ENCODE results near the gene TRMU.

The TRMU gene

GRCh38 chr22:46335201-46336118 lies at the start of gene TRMU:
Gene TRMU (plus strand): TSS chr22:46335714. CDS start chr22:46335765, 51 bp downstream.
- DNase-seq = peak; percentile 65

DNA sequence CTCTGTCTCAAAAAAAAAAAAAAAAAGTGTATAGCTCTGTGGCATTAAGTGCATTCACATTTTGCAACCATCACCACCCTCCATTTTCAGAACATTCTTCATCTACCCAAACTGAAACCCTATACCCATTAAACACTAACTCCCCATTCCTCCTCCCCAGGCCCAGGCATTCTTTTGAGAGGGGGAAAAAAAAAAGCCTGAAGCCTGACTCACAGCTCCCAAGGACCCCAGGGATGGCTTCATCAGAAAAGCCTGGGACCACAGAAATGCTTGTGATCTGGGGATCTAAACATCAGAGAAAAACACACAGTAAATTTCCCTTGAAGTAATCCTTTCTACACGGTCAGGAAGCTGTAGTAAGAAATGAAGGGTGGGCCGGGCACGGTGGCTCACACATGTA lies 49.5 kb upstream of the TRMU start:
- no peak for DNase-seq

GRCh38 chr22:46286941-46287872 lies 48.3 kb upstream of the TRMU start:
- no peak for DNase-seq

DNA sequence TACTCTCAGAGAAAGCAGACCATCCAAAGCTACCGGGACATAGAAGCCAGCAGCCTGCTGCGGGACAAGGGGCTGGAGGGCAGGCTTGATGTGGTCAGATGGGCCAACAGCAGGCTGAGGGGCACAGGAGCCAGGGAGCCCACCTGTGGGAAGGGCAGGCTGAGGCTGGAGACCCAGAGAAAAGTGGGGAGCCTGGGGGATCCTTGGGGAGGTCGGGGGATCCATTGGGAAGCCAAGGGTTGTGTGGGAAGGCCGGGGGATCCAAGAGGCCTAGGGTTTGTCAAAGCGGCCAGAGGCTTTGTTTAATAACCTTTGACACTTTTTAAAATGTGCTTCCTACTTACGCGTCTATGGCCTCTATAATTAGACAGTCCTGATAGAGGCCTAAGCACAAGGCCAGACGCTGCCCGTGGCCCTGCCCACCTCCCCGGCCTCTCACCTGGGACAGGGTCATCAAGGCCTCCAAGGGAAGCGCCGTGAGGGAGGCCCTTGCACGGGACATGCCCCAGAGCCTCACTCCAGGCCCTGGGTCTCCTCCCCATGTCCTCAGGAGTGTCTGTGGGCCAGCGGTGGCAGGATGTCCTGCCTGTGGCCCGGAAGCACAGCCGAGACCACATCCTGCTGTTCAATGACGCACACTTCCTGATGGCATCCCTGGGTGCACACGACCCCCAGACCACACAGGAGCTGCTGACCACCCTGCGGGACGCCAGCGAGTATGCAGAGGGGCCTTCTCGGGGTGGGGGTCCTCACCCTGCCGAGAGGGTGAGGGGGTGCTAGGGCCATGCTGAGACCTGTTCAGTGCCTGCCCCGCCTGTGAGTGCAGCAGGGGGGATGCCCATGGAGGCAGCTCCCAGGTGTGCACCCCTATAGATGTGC lies 47.4 kb upstream of the TRMU start:
- no peak for DNase-seq

DNA sequence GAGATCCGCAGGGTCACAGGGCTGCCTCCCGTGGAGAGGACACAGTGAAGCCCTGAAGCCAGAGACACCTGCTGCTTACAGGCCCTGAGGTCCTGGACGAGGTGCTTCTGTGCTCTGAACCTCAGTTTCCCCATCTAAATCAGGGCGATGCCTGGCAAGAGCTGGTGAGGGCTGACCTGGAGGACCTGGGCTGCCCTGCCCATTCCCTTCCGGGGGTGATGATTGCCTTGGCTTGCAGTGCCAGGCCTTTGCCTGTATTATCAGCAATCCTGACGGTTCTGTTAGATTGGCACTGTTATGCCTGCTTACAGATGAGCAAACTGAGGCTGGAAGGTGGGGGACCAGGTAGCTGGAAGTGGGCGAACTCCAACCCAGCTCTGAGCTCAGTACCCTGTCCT lies 46.7 kb upstream of the TRMU start:
- DNase-seq = no peak

DNA sequence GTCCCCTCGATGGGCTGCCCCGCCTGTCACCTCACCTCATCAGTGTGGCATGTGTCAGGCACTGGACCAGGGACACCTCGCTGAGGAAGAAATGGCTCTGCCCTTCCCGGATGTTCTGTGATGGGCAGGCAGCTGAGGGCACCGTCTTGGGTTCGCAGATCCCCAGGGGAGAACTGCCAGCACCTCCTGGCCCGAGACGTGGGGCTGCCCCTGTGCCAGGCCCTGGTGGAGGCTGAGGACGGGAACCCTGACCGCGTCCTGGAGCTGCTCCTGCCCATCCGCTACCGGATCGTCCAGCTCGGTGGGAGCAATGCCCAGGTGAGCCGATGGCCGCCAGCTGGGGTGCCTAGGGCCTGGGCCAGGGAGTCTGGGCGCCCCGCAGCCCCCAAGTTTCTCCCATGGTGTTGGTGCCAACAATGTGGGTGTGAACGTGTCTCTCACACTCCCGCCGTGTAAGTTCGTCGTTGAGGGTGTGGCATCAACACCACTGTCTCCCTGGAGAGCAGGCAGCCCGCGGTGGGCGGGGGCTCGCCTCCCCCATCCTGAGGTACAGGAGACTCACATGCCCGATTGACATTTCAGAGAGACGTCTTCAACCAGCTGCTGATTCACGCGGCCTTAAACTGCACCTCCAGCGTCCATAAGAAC lies 46.1 kb upstream of the TRMU start:
- DNase-seq = no peak

- DNase-seq = no peak
These were observed 45.2 kb upstream of the TRMU start for GRCh38 chr22:46290121-46290842.

GRCh38 chr22:46290843-46291785 lies 44.4 kb upstream of the TRMU start:
- DNase-seq = no peak

GRCh38 chr22:46292173-46292572 lies 43.3 kb upstream of the TRMU start:
- no peak for DNase-seq

- no peak for DNase-seq
These were observed 42.8 kb upstream of the TRMU start for GRCh38 chr22:46292732-46293131.

- DNase-seq = no peak
These were observed 41.8 kb upstream of the TRMU start for GRCh38 chr22:46293577-46294260.

DNA sequence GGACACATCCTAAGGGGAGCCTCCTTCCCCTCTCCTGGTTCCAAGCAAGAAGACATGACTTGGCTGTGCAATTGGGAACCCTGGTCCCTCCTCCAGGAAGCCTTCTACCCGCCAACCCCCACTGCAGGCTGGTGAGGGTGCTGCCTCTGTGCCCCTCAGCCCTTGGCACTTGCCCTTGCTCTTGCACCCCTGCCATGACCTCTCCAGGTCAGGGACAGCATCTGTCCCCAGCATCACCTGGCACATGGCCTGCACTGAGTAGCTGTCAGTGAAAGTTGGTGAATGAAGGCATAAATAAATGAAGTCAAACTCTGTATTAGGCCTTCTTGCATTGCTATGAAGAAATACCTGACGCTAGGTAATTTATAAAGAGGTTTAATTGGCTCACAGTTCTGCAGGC lies 40.7 kb upstream of the TRMU start:
- DNase-seq = no peak

GRCh38 chr22:46295277-46295971 lies 40.1 kb upstream of the TRMU start:
- DNase-seq = no peak

DNA sequence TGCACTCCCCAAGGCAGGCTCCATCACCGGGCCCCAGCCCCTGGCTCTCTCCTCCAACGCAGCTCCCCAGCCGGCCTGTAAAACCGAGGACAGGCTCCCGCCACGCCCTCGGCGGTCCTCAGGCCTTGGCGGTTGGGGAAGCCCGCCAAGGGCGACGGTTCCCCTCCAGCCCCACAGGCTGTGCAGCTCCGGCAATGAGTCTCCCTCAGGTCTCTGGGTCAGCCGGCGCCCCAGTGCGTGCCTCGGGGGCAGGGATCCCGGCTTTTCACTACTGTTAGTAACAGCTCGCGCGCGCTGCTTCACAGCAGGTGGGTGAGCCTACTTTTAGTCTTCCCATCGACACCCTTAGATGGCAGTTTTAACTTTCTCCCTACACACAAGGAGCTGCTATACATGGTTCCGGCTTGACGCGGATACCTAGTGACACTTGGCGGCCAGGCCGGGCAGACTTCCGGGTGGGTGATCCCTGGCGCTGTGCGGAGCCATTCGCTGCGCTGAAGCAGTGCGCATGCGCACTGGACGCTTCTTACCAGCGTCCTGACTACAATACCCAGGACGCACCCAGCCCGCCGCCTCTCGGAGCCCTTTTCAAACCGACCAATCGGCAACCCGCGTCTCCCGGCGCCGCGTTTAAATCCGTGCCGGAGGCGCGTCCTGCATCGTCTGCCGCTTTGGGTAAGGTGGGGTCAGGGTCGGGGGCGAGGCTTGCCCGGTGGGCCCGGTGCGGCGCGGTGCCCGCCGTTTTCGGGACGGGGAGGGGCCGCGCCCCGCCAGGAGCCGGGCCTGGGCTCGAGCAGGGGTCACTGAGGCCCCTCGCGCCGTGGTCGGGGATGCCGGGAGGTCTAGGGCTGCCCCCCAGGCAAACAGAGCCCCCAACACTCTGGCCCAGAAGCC lies 39.0 kb upstream of the TRMU start, which contains the start of gene GTSE1:
Gene GTSE1, plus strand, starts transcription at position 614 of the 894 bp plus-strand sequence. CDS start 531 bp downstream, outside the sequence.
- DNase-seq = peak; percentile 96

DNA sequence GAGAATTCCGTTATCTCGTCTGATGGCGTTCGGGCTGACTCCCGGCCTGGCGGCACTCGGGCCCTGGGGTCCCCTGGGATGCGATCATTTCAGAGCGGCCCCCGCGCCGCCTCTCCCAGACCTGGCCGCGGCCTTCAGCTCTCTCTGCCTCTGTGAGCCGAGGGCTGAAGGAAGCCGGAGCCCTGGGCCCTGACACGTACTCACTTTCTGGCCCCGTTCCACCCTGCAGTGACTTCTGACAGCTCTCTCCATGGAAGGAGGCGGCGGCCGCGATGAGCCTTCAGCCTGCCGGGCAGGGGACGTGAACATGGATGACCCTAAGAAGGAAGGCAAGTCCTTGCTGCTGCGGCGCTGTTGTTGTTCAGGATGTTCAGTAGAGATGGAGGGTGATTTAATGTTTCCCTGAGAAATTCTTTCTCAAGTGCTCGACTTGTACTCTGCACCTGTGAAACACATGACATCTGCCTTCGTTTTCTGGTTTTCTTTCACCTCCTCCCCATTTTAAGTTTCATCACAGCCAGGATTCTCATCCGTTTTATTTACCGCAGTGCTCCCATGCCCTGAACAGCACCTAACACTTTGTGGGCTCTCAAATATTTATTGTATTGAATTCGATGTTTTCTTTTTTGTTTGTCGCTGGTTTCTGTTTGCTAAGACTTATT lies 38.2 kb upstream of the TRMU start:
- DNase-seq = peak; percentile 6

- no peak for DNase-seq
These were observed 36.4 kb upstream of the TRMU start for GRCh38 chr22:46299101-46299500.

DNA sequence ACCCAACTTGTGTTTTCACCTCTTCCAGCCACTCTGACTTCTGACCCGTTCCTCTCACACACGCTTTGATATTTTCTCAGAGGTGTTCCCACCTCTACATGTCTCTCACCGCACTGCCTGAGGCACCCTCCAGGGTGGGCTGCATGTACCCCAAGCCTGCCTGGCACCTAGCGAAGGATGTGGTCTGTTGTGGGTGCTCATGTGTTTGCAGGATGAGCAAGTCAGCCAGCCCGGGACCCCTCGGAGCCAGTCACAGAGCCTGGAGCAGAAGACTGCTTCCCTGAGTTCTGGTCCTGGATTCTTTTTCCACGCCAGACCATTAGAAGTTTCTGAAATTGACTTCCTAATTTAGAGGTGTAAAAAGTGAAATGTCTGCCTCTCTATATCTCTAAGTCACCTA lies 35.0 kb upstream of the TRMU start:
- no peak for DNase-seq
